GM12878 (cell line): ENCODE results near the gene PDE3B. TPM values are rescaled to one million over a fixed set of nuclear protein-coding genes. Genes with fewer than 3 reads are reported as not detected.

Experiments
- ATAC-seq: fragments of 200-7000 bp; cut with Tn5 transposase; 3 replicates; pipeline ENCODE4 v1.9.1; 2020; ENCODE audit warnings: mild to moderate bottlenecking, moderate library complexity
- BruUV-seq: library from RNA; stranded (reverse); fragments of 400-500 nt; replicated peaks from 2 replicates; lab custom pipeline; 2021; lab: Mats Ljungman, UMichigan
- CTCF ChIA-PET: fragments of 300-600 bp; sonication (Branson Sonifier 250); formaldehyde crosslinking; extraction: SDS; loops from one replicate; lab custom pipeline; 2021; ENCODE audit warnings: inconsistent platforms; lab: Yijun Ruan, JAX
- POLR2A ChIA-PET: fragments of 350-600 bp; formaldehyde crosslinking; extraction: SDS; loops from one replicate; lab custom pipeline; 2021; ENCODE audit warnings: inconsistent platforms; lab: Charles Lee
- RAD21 ChIA-PET: fragments of 300-600 bp; sonication (Branson Sonifier 250); formaldehyde crosslinking; loops from one replicate; lab custom pipeline; 2023; ENCODE audit warnings: antibody characterized with exemption; ENCODE audit not compliant: unreplicated experiment; lab: Charles Lee
- SMC1A ChIA-PET: fragments of 300-600 bp; sonication (Branson Sonifier 250); formaldehyde crosslinking; loops from one replicate; lab custom pipeline; 2023; ENCODE audit not compliant: unreplicated experiment, uncharacterized antibody; lab: Charles Lee
- DNase-seq: peaks from one replicate; pipeline ENCODE4 v3.0.0-alpha.2; 2011; ENCODE audit warnings: low read depth, low spot score
- FAIRE-seq: peaks from 3 replicates; lab custom pipeline; 2011; peaks lifted over from hg19 to GRCh38; lab: Jason Lieb, UNC
- H2AFZ ChIP-seq: 2 replicates; pipeline ENCODE4 v1.6.0; 2011; ENCODE audit warnings: low read depth, low read length, control low read depth; ENCODE audit not compliant: control insufficient read depth
- H3K27ac ChIP-seq: 2 replicates; pipeline ENCODE4 v1.5.1; 2011; ENCODE audit warnings: control low read depth; ENCODE audit not compliant: control insufficient read depth, insufficient read depth
- H3K27me3 ChIP-seq, 2 experiments: replicated peaks in 1 of 2; 2 replicates each; pipeline versions ENCODE4 v1.6.0 to v1.6.1; 2011; ENCODE audit warnings: low read length in 1 of 2; ENCODE audit not compliant: control insufficient read depth in 2 of 2, insufficient read depth in 2 of 2
- H3K36me3 ChIP-seq, 2 experiments: 2 replicates each; pipeline ENCODE4 v1.5.1; 2011; ENCODE audit warnings: low read length in 1 of 2; ENCODE audit not compliant: control insufficient read depth in 2 of 2, insufficient read depth in 2 of 2
- H3K4me1 ChIP-seq: 2 replicates; pipeline ENCODE4 v1.6.1; 2011; ENCODE audit warnings: mild to moderate bottlenecking, low read length, moderate library complexity, mixed read lengths; ENCODE audit not compliant: control insufficient read depth, insufficient read depth
- H3K4me2 ChIP-seq: 2 replicates; pipeline ENCODE4 v1.6.0; 2011; ENCODE audit warnings: control low read depth; ENCODE audit not compliant: control insufficient read depth, insufficient read depth
- H3K4me3 ChIP-seq: fragments of 200-600 bp; sonication (generic); 2 replicates; pipeline ENCODE4 v1.5.1; 2016
- H3K79me2 ChIP-seq: 2 replicates; pipeline ENCODE4 v1.6.0; 2011; ENCODE audit warnings: low read length; ENCODE audit not compliant: control insufficient read depth, insufficient read depth
- H3K9ac ChIP-seq: 2 replicates; pipeline ENCODE4 v1.8.0; 2011; ENCODE audit warnings: low read length, control low read depth, mixed read lengths; ENCODE audit not compliant: control insufficient read depth, insufficient read depth
- H3K9me3 ChIP-seq: replicated peaks from 3 replicates; pipeline ENCODE4 v1.5.1; 2011; ENCODE audit warnings: mild to moderate bottlenecking, low read length; ENCODE audit not compliant: control insufficient read depth, insufficient read depth
- H4K20me1 ChIP-seq: 2 replicates; pipeline ENCODE4 v1.6.0; 2011; ENCODE audit not compliant: control insufficient read depth, insufficient read depth
- ASH2L ChIP-seq: fragments of 300-600, 200-600 bp; sonication (generic); IDR thresholded peaks from 2 replicates; pipeline ENCODE4 v1.6.1; 2017; ENCODE audit warnings: low read depth, mild to moderate bottlenecking, borderline replicate concordance
- CBFB ChIP-seq: IDR thresholded peaks from 2 replicates; pipeline ENCODE4 v1.6.1; 2016; ENCODE audit warnings: antibody characterized with exemption, low read depth
- CEBPB ChIP-seq, 2 experiments: fragments of 150-350 bp in 1 of 2; IDR thresholded peaks; 2 replicates each; pipeline ENCODE4 v1.6.1; 2012 to 2014; ENCODE audit warnings: low read depth in 2 of 2, low read length in 2 of 2, borderline replicate concordance in 1 of 2, inconsistent platforms in 1 of 2
- E4F1 ChIP-seq: fragments of 450-650 bp; IDR thresholded peaks from 2 replicates; pipeline ENCODE4 v1.6.1; 2018; ENCODE audit warnings: borderline replicate concordance, mild to moderate bottlenecking; ENCODE audit not compliant: partially characterized antibody
- IRF4 ChIP-seq: IDR thresholded peaks from 2 replicates; pipeline ENCODE4 v1.6.1; 2011; ENCODE audit warnings: low read depth, low read length
- MEF2B ChIP-seq: fragments of 450-650 bp; IDR thresholded peaks from 2 replicates; pipeline ENCODE4 v1.6.1; 2018; ENCODE audit warnings: mild to moderate bottlenecking, moderate library complexity; ENCODE audit not compliant: partially characterized antibody, poor library complexity, severe bottlenecking
- PBX3 ChIP-seq: IDR thresholded peaks from 2 replicates; pipeline ENCODE4 v1.6.1; 2011; ENCODE audit warnings: mild to moderate bottlenecking, low read depth, low read length, moderate library complexity; ENCODE audit not compliant: insufficient replicate concordance
- RCOR1 ChIP-seq: conservative IDR thresholded peaks from 2 replicates; pipeline ENCODE4 v1.6.1; 2012; ENCODE audit warnings: low read depth, low read length, improper control_type of control experiment
- RFX5 ChIP-seq: IDR thresholded peaks from 2 replicates; pipeline ENCODE4 v1.6.1; 2011; ENCODE audit warnings: low read depth, low read length, improper control_type of control experiment
- SREBF1 ChIP-seq: IDR thresholded peaks from 2 replicates; pipeline ENCODE4 v1.6.1; 2012; ENCODE audit warnings: mild to moderate bottlenecking, low read length
- STAT1 ChIP-seq: fragments of 450-650 bp; conservative IDR thresholded peaks from 2 replicates; pipeline ENCODE4 v1.6.1; 2014; ENCODE audit warnings: antibody characterized with exemption, mild to moderate bottlenecking
- TCF12 ChIP-seq: IDR thresholded peaks from 2 replicates; pipeline ENCODE4 v1.6.1; 2011; ENCODE audit warnings: low read depth, mild to moderate bottlenecking, low read length
- USF1 ChIP-seq: IDR thresholded peaks from 2 replicates; pipeline ENCODE4 v1.6.1; 2011; ENCODE audit warnings: borderline replicate concordance, low read depth, mild to moderate bottlenecking, moderate library complexity, mixed read lengths, low read length; ENCODE audit not compliant: insufficient read depth; ENCODE audit errors: extremely low read length
- ZBTB11 ChIP-seq: fragments of 450-650 bp; formaldehyde crosslinking; IDR thresholded peaks from 2 replicates; pipeline ENCODE4 v1.5.0; 2022; ENCODE audit warnings: mild to moderate bottlenecking, missing genetic modification characterization
- ZZZ3 ChIP-seq: IDR thresholded peaks from 2 replicates; pipeline ENCODE4 v1.6.1; 2011; ENCODE audit warnings: low read depth; ENCODE audit not compliant: control insufficient read depth, insufficient read length
- WGBS: methylation state at CpG from one replicate; pipeline ENCODE4 v1.1.6; 2016; ENCODE audit warnings: low lambda C conversion rate; ENCODE audit not compliant: insufficient replicate concordance, insufficient coverage; ENCODE audit errors: missing lambda C conversion rate; 5-methylcytosine and 5-hydroxymethylcytosine counted together
- in situ Hi-C: fragments of 300-500 bp; cut with MboI; formaldehyde crosslinking; loops from 9 replicates; pipeline ENCODE4 v1.14.3; 2018; ENCODE audit warnings: mixed read lengths
- intact Hi-C: fragments of 100-400 bp; cut with micrococcal nuclease; formaldehyde crosslinking; loops from one replicate; pipeline ENCODE4 v1.14.2; 2022; ENCODE audit not compliant: unreplicated experiment
- polyA plus RNA-seq, 11 experiments: library from polyadenylated mRNA; depleted of rRNA in 4 of 11; unstranded in 6 of 11; stranded (reverse) in 5 of 11; fragments of >200 nt; fragmentation: Nextera tagmentation in 4 of 11; fragmentation: Illumina TruSeq in 1 of 11; extraction: Ambion mirVana in 4 of 11; extraction: Trizol in 1 of 11; gene quantifications; 1 replicate in 1 of 11; 2 replicates in 10 of 11; pipeline versions ENCODE4 v1.2.1 to v1.2.3, GENCODE V29; 2011 to 2016; ENCODE audit warnings: inconsistent platforms in 2 of 11, missing spikeins in 2 of 11, low read depth in 1 of 11
- total RNA-seq, 4 experiments: library from RNA; depleted of rRNA in 3 of 4; stranded (reverse); fragments of >200 nt in 3 of 4; fragmentation: Illumina TruSeq in 1 of 4; extraction: Trizol in 1 of 4; gene quantifications; 2 replicates each; pipeline versions ENCODE4 v1.2.1 to v1.2.3, GENCODE V29; 2013 to 2021

PDE3B gene
- total and polyA plus RNA-seq, 10 of the 15 experiments (the other 5 are each of a cell fraction or from before 2014, with no cell fraction given), result 0.04 to 3.1 (median 1.9) TPM

- no peak for TF ChIP-seq USF1
- no peak for TF ChIP-seq E4F1
- TF ChIP-seq CBFB, result no peak
- TF ChIP-seq MEF2B, result no peak
- TF ChIP-seq ZZZ3, result no peak
- TF ChIP-seq PBX3, result no peak
- no peak for TF ChIP-seq TCF12
Measured at GRCh38 chr11:14872032-14872431, 228.4 kb downstream of the PDE3B start (continued).

GRCh38 chr11:14873632-14874031, 230.0 kb downstream of the PDE3B start:
- 97% methylated on average over 4 of the region's 4 CpGs for WGBS
- ChIA-PET POLR2A (interaction anchor here (0.5 kb wide), 1 partner anchor 109 kb away, joined by 7 read pairs; no protein-coding TSS in a partner anchor), RAD21 (no interaction called here), SMC1A (no interaction called here), CTCF (no interaction called here)
- Histone ChIP-seq H2AFZ (no peak overlapping the region), H3K4me3 (no peak overlapping the region), H3K9ac (no peak overlapping the region), H3K4me1 (no peaks in the 10 kb centered on the region), H3K9me3 (no peaks in the 10 kb centered on the region), H3K27ac (no peak overlapping the region), H3K79me2 (no peaks in the 10 kb centered on the region), H3K4me2 (no peak overlapping the region), H3K36me3 (no peaks in the 10 kb centered on the region), H4K20me1 (no peaks in the 10 kb centered on the region), H3K27me3 (no peaks in the 10 kb centered on the region)
- FAIRE-seq (no peak), DNase-seq (no peak), ATAC-seq (no peak)
- no TSS peak for BruUV-seq
- in situ Hi-C loops (no loop called here), intact Hi-C loops (no loop called here)
- TF ChIP-seq RFX5 (no peak), SREBF1 (no peak), ASH2L (no peak), CEBPB (IDR thresholded peaks at IDR 0.05; ENCODE audit: borderline replicate concordance in 1 of 2, low read depth in 2 of 2, low read length in 2 of 2) (no peak), STAT1 (no peak), RCOR1 (no peak), ZBTB11 (CRISPR knock-in tag) (no peak), IRF4 (no peak)
